ENCODE results near the gene SCCPDH.

SCCPDH gene

GRCh38 chr1:246750752-246751151 is 26.5 kb downstream of the SCCPDH start:
- Histone ChIP-seq H3K4me1 (ENCODE audit: insufficient read depth, low read length) (no peaks in the 10 kb centered on the region), H3K36me3 (ENCODE audit: insufficient read depth, low read length) (no peaks in the 10 kb centered on the region), H3K9ac (ENCODE audit: low read depth, low read length) (no peak overlapping the region), H3K9me3 (ENCODE audit: control insufficient read depth, insufficient read depth, low read length) (no peaks in the 10 kb centered on the region)

DNA sequence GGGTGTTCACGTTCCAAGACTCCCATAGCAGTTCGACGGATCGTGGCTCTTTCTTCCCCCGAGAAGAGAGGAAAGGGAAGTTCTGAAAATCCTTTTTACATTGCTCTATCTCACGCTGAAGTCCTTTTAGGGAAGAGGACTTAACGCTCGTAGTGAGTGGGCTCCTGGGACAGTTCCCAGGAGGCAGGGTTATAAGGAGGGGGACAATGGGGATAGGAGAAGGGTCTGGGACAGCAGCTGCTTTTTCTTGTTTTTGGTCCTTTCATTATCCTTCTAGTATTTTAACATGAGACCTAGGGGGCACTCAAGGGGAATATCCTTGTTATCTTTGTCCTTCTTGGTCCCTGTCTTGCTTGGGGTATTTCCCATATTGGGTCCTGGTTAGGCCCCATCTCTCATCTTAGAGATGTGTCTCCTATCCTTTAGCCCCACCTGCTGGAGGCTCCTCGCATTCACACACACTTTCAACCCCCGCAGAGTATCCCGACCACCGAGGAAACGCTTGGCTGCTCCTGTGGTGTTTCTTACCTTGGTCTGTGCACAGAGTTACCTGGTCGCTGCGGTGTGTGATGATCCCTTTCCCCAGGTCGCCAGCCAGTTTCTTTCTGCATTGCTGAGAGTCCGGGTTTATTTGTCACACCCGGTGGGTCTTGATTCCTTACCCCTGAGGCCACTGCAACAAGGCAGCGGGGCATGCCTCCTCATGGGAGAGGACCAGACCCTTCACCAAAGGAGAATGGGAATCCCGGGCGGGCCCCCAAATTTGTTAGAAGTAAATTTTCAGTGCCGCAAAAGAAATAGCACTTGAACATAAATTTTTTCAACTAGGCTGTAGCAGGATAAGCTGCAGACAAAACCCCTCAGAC is 29.7 kb downstream of the SCCPDH start:
- no peak overlapping the region for H3K9ac ChIP-seq (ENCODE audit: low read depth, low read length)
- H3K36me3 ChIP-seq (ENCODE audit: insufficient read depth, low read length) = no peaks in the 10 kb centered on the region

DNA sequence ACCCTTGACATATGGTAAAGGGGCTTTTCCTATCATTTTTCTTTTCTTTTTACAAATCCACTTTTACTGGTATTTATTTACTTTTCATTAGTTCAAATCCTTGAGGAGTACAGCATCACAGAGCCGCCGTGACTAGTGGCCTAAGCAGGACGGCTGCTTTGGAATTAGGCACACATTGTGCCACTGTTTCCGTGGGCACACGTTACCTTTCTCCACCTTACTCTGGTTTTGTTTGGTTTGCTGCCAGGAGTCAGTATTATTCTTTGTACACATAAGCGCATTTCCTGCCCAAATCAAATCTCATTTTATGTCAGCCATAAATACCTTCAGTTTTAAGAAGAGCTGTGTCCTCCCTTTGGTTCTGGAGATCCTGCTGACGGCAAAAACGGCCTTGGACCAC is 31.2 kb downstream of the SCCPDH start:
- Histone ChIP-seq H3K9ac (ENCODE audit: low read depth, low read length) (no peak overlapping the region), H3K36me3 (ENCODE audit: insufficient read depth, low read length) (no peaks in the 10 kb centered on the region), H3K4me1 (ENCODE audit: insufficient read depth, low read length) (peaks cover under 1% of the 10 kb centered on the region; the same call in 1 of the 2 replicates), H3K9me3 (ENCODE audit: control insufficient read depth, insufficient read depth, low read length) (no peaks in the 10 kb centered on the region)

More for the DNA sequence above, 29.7 kb downstream of the SCCPDH start:
- Histone ChIP-seq H3K4me1 (ENCODE audit: insufficient read depth, low read length) (no peaks in the 10 kb centered on the region), H3K9me3 (ENCODE audit: control insufficient read depth, insufficient read depth, low read length) (no peaks in the 10 kb centered on the region)

DNA sequence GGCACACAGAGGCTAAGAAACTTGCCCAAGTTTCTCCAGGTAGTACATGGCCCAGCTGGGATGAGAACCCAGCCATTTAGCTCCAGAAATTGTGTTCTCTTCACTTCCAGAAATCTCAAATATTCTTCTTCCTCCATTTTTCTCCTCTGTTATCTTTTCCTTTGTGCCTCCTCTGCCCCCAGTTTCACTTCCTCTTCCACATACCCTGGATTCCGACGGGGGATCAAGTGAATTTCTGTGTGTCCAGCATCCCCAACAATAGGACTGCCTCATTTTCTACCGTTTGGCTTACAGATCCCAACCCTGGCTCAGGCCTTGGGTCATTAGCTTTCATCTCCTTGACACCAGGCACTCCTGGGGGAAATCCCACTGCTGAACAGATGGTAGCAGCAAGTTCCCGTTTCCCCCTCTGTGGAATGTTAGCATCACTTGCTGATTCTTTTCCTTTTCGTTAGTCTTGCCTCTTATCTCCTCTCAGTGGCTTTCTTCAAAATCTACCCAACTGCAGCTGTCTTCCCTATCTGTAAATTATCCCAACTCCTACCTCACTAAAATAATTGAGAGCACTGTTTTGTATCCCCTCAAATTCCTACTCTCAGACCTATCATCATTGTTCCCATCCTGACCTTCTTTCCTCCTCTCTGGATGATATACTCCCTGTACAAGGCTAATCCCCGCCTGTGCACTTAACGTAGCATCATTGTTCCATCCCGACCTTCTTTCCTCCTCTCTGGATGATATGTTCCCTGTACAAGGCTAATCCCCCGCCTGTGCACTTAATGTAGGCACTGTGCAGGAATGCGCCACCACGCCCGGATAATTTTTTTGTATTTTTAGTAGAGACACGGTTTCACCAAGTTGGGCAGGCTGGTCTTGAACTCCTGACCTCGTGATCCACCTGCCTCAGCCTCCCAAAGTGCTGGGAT is 36.5 kb downstream of the SCCPDH start:
- H3K9me3 ChIP-seq (ENCODE audit: control insufficient read depth, insufficient read depth, low read length) = no peaks in the 10 kb centered on the region
- H3K4me1 ChIP-seq (ENCODE audit: insufficient read depth, low read length) = peaks cover 2% of the 10 kb centered on the region; the same call in 1 of the 2 replicates
- no peaks in the 10 kb centered on the region; the same call in none of the 2 replicates for H3K36me3 ChIP-seq (ENCODE audit: insufficient read depth, low read length)
- H3K9ac ChIP-seq (ENCODE audit: low read depth, low read length) = no peak overlapping the region

DNA sequence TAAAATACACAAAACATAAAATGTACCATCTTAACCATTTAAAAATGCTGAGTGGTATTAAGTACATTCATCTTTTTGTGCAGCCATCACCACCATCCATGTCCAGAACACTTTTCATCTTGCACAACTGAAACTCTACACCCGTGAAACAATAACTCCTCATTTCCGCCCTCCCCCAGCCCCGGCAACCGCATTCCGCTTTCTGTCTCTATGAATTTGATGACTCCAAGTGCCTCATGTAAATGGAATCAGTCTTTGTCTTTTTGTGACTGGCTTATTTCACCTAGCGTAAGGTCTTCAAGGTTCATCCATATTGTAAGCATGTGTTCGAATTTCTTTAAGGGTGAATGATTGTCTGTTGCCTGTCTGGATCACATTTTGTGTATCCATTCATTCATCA is 37.2 kb downstream of the SCCPDH start:
- no peak overlapping the region for H3K9ac ChIP-seq (ENCODE audit: low read depth, low read length)
- no peaks in the 10 kb centered on the region for H3K9me3 ChIP-seq (ENCODE audit: control insufficient read depth, insufficient read depth, low read length)
- peaks cover 2% of the 10 kb centered on the region; the same call in 1 of the 2 replicates for H3K4me1 ChIP-seq (ENCODE audit: insufficient read depth, low read length)
- H3K36me3 ChIP-seq (ENCODE audit: insufficient read depth, low read length) = no peaks in the 10 kb centered on the region; the same call in none of the 2 replicates

- peaks cover 10% of the 10 kb centered on the region for H3K4me1 ChIP-seq (ENCODE audit: insufficient read depth, low read length)
- H3K9ac ChIP-seq (ENCODE audit: low read depth, low read length) = no peak overlapping the region
- H3K36me3 ChIP-seq (ENCODE audit: insufficient read depth, low read length) = no peaks in the 10 kb centered on the region; the same call in none of the 2 replicates
- no peaks in the 10 kb centered on the region for H3K9me3 ChIP-seq (ENCODE audit: control insufficient read depth, insufficient read depth, low read length)
Observed at GRCh38 chr1:246765521-246765920, 41.3 kb downstream of the SCCPDH start.

GRCh38 chr1:246768403-246769020 is 44.3 kb downstream of the SCCPDH start:
- H3K9me3 ChIP-seq (ENCODE audit: control insufficient read depth, insufficient read depth, low read length) = no peaks in the 10 kb centered on the region
- H3K9ac ChIP-seq (ENCODE audit: low read depth, low read length) = no peak overlapping the region
- no peaks in the 10 kb centered on the region; the same call in 1 of the 2 replicates for H3K36me3 ChIP-seq (ENCODE audit: insufficient read depth, low read length)
- H3K4me1 ChIP-seq (ENCODE audit: insufficient read depth, low read length) = peaks cover 10% of the 10 kb centered on the region

DNA sequence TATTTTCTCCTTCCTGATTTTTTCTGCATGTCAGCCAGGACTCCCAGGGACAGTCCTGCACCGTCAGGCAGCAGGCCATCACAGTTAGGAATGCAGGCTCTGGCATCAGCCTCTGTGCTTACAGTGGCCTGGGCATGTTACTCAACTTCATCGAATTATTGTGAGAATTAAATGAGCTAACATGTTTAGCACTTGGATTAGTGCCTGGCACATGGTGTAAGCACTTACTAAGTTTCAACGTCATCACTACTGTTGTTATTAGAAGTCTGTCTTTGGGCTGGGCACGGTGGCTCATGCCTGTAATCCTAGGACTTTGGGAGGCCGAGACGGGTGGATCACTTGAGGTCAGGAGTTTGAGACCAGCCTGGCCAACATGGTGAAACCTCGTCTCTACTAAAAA is 45.1 kb downstream of the SCCPDH start:
- H3K4me1 ChIP-seq (ENCODE audit: insufficient read depth, low read length) = peaks cover 10% of the 10 kb centered on the region
- H3K9me3 ChIP-seq (ENCODE audit: control insufficient read depth, insufficient read depth, low read length) = no peaks in the 10 kb centered on the region
- no peak overlapping the region for H3K9ac ChIP-seq (ENCODE audit: low read depth, low read length)
- H3K36me3 ChIP-seq (ENCODE audit: insufficient read depth, low read length) = no peaks in the 10 kb centered on the region

GRCh38 chr1:246771366-246771765 is 47.2 kb downstream of the SCCPDH start:
- Histone ChIP-seq H3K4me1 (ENCODE audit: insufficient read depth, low read length) (peaks cover 10% of the 10 kb centered on the region), H3K36me3 (ENCODE audit: insufficient read depth, low read length) (no peaks in the 10 kb centered on the region), H3K9ac (ENCODE audit: low read depth, low read length) (no peak overlapping the region), H3K9me3 (ENCODE audit: control insufficient read depth, insufficient read depth, low read length) (no peaks in the 10 kb centered on the region)

DNA sequence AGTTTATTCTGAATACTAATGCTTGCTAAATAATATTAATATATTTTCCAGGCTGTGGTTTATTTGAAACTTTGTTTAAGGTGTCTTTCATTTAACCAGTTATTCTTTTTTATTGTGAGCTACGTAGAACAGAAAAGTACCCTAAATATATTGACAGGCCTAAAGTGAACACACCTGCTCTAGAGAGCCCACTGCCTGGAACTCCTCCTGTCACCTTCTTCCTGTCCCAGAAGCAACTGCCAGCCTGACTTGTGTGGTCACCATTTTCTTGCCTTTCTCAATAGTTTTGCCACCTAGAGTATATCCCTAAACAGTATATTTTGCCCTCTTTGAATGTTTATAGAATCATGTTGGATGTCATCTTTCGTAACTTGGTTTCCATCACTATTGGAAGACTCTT is 48.5 kb downstream of the SCCPDH start:
- H3K9ac ChIP-seq (ENCODE audit: low read depth, low read length) = no peak overlapping the region
- H3K4me1 ChIP-seq (ENCODE audit: insufficient read depth, low read length) = peaks cover 10% of the 10 kb centered on the region
- H3K9me3 ChIP-seq (ENCODE audit: control insufficient read depth, insufficient read depth, low read length) = no peaks in the 10 kb centered on the region
- no peaks in the 10 kb centered on the region for H3K36me3 ChIP-seq (ENCODE audit: insufficient read depth, low read length)

- no peak overlapping the region for H3K9ac ChIP-seq (ENCODE audit: low read depth, low read length)
- peaks cover 9% of the 10 kb centered on the region for H3K4me1 ChIP-seq (ENCODE audit: insufficient read depth, low read length)
- H3K9me3 ChIP-seq (ENCODE audit: control insufficient read depth, insufficient read depth, low read length) = no peaks in the 10 kb centered on the region
- no peaks in the 10 kb centered on the region for H3K36me3 ChIP-seq (ENCODE audit: insufficient read depth, low read length)
Observed at GRCh38 chr1:246773213-246773641, 49.0 kb downstream of the SCCPDH start.

DNA sequence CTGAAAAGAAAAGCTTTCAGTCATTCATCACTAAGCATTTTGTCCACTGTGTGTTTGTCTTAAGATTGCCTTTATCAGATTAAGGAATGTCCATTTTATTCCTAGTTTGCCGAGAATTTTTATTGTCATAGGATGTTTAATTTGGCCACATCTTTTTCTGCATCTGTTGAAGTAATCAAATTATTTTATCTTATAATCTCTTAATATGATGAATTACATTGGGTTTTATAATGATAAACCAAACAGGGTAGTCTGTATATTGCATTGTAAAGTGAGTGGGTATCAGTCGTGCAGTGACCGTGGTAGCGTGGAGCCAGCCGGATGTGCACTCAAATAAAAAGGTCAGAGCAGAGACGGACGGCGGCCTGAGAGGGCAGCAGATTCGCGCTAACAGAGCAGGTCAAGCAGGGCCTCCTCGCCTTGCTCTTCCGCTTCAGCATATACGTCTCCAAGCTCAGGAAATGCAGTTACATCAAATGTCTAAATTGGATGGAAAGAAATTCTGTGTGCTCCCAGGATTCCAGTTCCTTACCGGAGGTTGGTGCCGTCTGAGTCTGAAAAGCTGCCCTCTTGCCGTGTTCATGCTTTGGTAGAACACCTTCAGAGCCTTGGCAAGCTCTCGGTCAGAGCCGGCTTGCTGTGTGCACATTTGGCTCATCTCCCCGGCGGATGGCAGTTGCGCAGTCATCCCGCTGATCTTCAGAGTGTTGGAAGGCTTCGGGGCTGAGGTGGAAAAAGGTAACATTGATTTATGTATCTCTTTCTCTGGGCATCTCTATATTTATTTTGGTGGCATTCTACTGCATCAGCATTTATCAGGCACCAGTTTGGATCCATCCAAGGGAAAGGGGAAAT is 51.5 kb downstream of the SCCPDH start:
- no peaks in the 10 kb centered on the region for H3K4me1 ChIP-seq (ENCODE audit: insufficient read depth, low read length)
- no peaks in the 10 kb centered on the region for H3K9me3 ChIP-seq (ENCODE audit: control insufficient read depth, insufficient read depth, low read length)
- H3K36me3 ChIP-seq (ENCODE audit: insufficient read depth, low read length) = no peaks in the 10 kb centered on the region
- H3K9ac ChIP-seq (ENCODE audit: low read depth, low read length) = no peak overlapping the region

DNA sequence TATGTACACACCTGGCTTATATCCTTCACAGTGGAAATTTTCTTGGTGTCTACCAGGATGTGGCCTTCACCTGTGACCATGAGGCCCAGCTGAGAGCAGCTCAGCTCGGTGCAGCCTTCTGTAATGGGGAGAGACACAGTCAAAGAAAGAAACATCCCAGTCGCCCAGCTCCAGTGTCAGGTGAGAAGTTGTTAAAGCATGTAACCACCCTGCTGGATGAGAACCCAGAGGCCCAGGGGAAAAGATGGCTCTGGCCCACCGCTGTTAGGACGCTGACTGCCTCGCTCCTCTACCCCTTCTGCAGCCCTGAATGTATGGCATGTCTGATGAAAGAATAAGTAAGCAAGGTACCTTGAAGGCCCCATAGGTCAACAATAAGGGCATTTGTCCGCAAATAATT is 52.7 kb downstream of the SCCPDH start:
- H3K36me3 ChIP-seq (ENCODE audit: insufficient read depth, low read length) = no peaks in the 10 kb centered on the region
- no peaks in the 10 kb centered on the region for H3K4me1 ChIP-seq (ENCODE audit: insufficient read depth, low read length)

More for the DNA sequence above, 52.7 kb downstream of the SCCPDH start:
- H3K9ac ChIP-seq (ENCODE audit: low read depth, low read length) = no peak overlapping the region
- no peaks in the 10 kb centered on the region for H3K9me3 ChIP-seq (ENCODE audit: control insufficient read depth, insufficient read depth, low read length)
